Prostate gland (tissue), 2 donors: ENCODE results near the gene SEC11A.
A peak's percentile ranks its signal among the peaks of the same experiment; 100 is the strongest.

Source experiments
- CTCF ChIP-seq, 4 experiments: fragments of 200-600 bp in 2 of 4; fragments of 450-650 bp in 2 of 4; sonication (generic) in 2 of 4; IDR thresholded peaks; 1 replicate in 3 of 4; 2 replicates in 1 of 4; pipeline ENCODE4 v1.5.1; 2016 to 2019; ENCODE audit warnings: antibody characterized with exemption in 4 of 4, mild to moderate bottlenecking in 2 of 4, moderate library complexity in 2 of 4
- POLR2A ChIP-seq: fragments of 450-650 bp; IDR thresholded peaks from one replicate; pipeline ENCODE4 v1.6.1; 2016; ENCODE audit warnings: antibody characterized with exemption, mild to moderate bottlenecking
- POLR2AphosphoS5 ChIP-seq: sonication (generic); formaldehyde crosslinking; IDR thresholded peaks from one replicate; pipeline ENCODE4 v1.6.1; 2017; ENCODE audit warnings: antibody characterized with exemption

GRCh38 chr15:84658080-84658787 is 57.7 kb downstream of the SEC11A start, which contains the start of gene NMB:
- peak; percentile 60 for TF ChIP-seq POLR2A
- TF ChIP-seq CTCF (IDR thresholded peaks at IDR 0.05), result peak; percentile 35 to 75 (median 54)
- no peak for TF ChIP-seq POLR2AphosphoS5
